NCI-H2081 (cell line): Measurements from ENCODE around the gene TFE3.
"Not testable (repeated sequence)": the region's sequence is repeated elsewhere in the genome, so short reads cannot be mapped to it uniquely, and the experiment has no call there.

Experiments
- DNase-seq, 2 experiments: peaks; one replicate each; lab custom pipeline; 2025; lab: John Stamatoyannopoulos, UW

Gene TFE3

DNA sequence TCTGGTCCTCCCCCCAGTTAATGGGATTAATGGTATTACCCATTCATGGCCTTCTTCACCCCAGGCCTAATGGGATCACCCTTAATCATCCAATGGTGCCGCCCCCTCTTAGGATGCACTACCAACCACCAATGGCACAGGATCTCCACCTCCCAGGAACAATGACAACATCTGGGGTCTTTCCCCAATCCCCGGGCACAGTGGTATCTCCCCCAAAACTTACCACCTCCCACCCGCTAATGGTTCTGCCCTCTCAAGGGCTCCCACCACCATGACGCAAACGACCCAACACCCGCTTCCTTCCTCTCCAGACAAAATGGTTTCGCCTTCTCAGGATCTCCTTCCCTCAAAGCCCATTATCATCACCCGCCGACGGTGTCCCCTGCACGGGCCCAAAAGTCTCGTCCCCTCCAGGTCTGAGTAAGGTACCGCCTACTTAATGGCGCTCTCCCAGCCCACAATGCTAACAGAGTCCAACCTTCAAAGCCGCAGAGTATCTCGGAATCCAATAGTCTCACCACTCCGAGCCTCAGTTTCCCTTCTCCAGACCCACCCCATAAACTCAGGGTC, 41.6 kb downstream of the TFE3 start:
- DNase-seq = peak in 1 of 2 experiments; percentile 25

DNA sequence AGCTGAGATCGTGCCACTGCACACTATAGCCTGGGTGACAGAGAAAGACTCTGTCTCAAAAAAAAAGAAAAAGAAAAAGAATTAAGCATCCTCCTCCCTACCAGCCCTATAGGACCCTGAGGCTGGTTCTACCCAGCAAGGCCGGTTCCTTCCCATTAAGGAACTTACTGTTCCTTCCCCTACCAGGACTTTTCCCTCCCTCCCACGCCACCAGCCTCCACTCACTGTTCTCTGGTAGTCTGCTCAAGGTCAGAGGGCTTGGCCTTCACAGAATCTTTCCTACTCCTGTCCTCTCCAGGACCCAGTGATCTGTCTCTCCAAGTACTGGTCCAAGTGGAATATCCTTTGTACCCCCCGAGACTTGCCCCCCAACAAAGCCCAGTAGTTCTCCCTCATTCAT, 42.5 kb downstream of the TFE3 start:
- DNase-seq = no peak

DNA sequence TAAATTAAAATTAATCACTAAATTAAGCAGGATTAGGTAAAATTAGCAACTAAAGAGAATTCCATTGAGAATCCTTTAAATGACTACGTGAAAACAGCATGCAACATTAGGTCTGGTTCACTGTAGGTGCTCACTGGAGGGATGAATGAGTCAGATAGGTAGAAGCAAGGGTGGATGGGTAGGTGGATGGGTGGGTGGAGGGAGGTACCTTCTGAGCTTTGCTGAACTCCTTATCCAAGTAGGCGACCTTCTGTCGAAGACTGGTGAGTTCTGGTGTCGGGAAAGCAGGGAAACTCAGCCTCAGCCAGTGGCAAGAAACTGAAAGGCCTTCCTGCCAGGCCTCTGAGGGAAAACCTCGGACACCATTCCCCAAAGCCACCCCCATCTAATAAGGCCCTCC, 44.1 kb downstream of the TFE3 start:
- no peak for DNase-seq

- DNase-seq = no peak
Observed at GRCh38 chrX:48998391-48998790, 44.8 kb downstream of the TFE3 start.

DNA sequence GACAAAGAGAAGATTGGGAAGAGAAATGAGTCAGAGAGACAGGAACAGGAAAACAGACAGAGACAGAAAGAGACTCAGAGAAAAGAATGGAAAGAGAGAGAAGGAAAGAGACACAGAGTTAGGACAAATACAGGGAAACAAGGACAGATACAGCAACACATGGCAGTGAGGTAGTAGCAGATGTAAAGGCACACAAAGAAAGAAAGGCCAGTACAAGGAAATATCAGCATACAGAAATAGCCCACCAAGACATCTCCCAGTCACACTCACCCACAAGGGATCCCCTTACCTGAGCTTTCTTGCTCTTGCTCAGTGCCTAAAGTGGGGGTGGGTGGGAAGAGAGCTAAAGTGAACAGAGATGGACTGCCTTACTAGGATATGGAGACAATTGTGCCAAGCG, 45.3 kb downstream of the TFE3 start:
- no peak for DNase-seq

GRCh38 chrX:48997455-48997854, 45.7 kb downstream of the TFE3 start:
- DNase-seq = no peak

GRCh38 chrX:48996969-48997368, 46.2 kb downstream of the TFE3 start:
- no peak for DNase-seq

DNA sequence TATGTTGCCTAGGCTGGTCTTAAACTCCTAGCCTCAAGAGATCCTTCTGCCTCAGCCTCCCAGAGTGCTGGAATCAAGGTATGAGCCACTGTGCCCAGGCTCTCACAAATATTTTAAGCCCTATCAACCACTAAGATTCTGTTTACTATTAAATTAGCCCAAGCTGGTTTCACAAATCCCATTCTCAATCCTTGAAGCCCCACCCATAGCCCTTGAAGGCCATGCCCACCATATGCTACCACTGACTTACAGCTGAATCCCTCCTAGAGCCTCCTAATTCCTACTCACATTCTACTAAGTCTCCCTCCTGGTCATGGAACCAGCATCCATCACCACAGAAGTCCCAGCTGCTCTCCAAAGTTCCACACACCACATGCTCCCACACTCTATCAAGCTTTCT, 50.8 kb downstream of the TFE3 start:
- DNase-seq = no peak

DNA sequence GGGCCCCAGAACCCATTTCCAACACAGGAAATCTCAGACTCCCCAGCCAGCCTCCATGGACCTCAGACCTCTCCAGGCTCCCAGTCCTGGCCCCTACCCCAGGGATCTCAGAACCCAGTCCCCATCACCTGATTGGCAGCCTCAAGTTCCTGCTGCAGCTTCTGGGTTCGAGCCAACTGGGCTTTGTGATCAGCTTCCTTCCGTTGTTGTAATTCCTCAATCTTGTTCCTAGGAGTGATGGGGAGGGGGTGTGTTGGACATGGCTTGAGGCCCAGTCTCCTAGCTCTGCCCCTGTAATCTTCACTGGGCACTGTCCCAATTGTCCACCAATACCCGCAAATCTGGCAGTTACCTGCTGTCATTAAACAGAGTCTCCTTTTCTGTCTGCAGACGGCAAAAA, 53.7 kb downstream of the TFE3 start:
- peak; percentile 15 to 39 for DNase-seq

GRCh38 chrX:48983896-48984295, 59.3 kb downstream of the TFE3 start:
- no peak for DNase-seq

DNA sequence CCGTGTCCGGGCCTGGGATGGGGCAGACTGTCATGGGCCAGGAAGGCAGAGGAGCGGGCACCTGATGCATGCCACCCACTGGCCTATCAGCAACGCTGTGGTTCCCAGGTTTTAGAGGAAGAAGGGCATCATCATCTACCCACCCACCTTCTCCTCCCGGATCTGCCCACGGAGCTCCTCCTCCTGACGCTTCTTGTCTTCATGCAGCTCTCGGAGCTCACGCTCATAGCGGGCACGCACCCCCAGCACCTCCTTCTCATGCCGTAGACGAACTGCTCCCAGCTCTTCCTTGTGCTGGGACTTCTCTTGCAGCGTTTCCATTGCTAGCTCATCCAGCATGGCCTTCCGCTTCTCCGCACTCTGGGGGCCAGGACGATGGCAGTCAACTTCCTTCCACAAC, 60.1 kb downstream of the TFE3 start:
- DNase-seq = no peak

GRCh38 chrX:48981178-48981577, 62.0 kb downstream of the TFE3 start:
- no peak for DNase-seq

DNA sequence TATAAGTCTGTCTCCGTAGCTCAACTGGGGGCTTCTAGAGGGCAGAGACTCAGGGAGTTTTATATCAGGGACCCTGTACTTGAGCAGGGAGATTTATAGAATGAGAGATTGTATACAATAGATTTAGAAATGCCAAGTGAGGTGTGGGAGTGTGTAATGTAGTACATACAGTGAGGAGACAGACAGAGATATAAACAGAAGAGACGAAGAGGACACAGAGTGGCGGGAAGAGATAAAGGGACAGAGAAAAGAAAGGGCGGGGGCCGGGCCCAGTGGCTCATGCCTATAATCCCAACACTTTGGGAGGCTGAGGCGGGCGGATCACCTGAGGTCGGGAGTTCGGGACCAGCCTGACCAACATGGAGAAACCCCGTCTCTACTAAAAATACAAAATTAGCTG, 62.8 kb downstream of the TFE3 start:
- DNase-seq = not testable (repeated sequence)
